KMS-11 (cell line): Measurements from ENCODE around the gene MZT1.
"Not testable (repeated sequence)": the region's sequence is repeated elsewhere in the genome, so short reads cannot be mapped to it uniquely, and the experiment has no call there.

Source experiments
- H2AFZ ChIP-seq: fragments of 200-600 bp; sonication (generic); 2 replicates; pipeline ENCODE4 v1.6.1; 2016; ENCODE audit warnings: antibody characterized with exemption, mixed run types, low read depth
- H3K27ac ChIP-seq: fragments of 200-600 bp; sonication (generic); 2 replicates; pipeline ENCODE4 v1.6.1; 2016; ENCODE audit warnings: mild to moderate bottlenecking, mixed run types
- H3K27me3 ChIP-seq: fragments of 200-600 bp; sonication (generic); 2 replicates; pipeline ENCODE4 v1.6.1; 2017; ENCODE audit warnings: mild to moderate bottlenecking, low read depth, mixed run types, moderate library complexity; ENCODE audit not compliant: insufficient read depth
- H3K36me3 ChIP-seq: fragments of 200-600 bp; sonication (generic); 2 replicates; pipeline ENCODE4 v1.6.1; 2017; ENCODE audit warnings: mild to moderate bottlenecking, mixed run types; ENCODE audit not compliant: insufficient read depth
- H3K4me1 ChIP-seq: fragments of 200-600 bp; sonication (generic); 2 replicates; pipeline ENCODE4 v1.6.1; 2016; ENCODE audit warnings: mild to moderate bottlenecking, low read depth, mixed run types; ENCODE audit not compliant: poor library complexity, severe bottlenecking
- H3K4me2 ChIP-seq: fragments of 200-600 bp; sonication (generic); 2 replicates; pipeline ENCODE4 v1.7.0; 2016; ENCODE audit warnings: mild to moderate bottlenecking, mixed run types
- H3K4me3 ChIP-seq: fragments of 200-600 bp; sonication (generic); IDR thresholded peaks from 2 replicates; pipeline ENCODE4 v1.6.1; 2017; ENCODE audit warnings: low read depth, low read length, mixed read lengths; ENCODE audit not compliant: insufficient read depth
- H3K79me2 ChIP-seq: fragments of 200-600 bp; sonication (generic); 2 replicates; pipeline ENCODE4 v1.6.1; 2016; ENCODE audit warnings: low read depth, mixed run types; ENCODE audit not compliant: insufficient read depth
- H3K9ac ChIP-seq: fragments of 200-600 bp; sonication (generic); 2 replicates; pipeline ENCODE4 v1.6.1; 2016; ENCODE audit warnings: mild to moderate bottlenecking, mixed run types
- H4K20me1 ChIP-seq: fragments of 200-600 bp; sonication (generic); 2 replicates; pipeline ENCODE4 v1.6.1; 2016; ENCODE audit warnings: mild to moderate bottlenecking, mixed run types; ENCODE audit not compliant: insufficient read depth
- CTCF ChIP-seq: fragments of 200-600 bp; sonication (generic); conservative IDR thresholded peaks from 2 replicates; pipeline ENCODE4 v1.6.1; 2017; ENCODE audit warnings: low read depth, mild to moderate bottlenecking, antibody characterized with exemption, low read length, moderate library complexity, mixed read lengths

MZT1 gene

GRCh38 chr13:72740015-72740414, 12.6 kb upstream of the MZT1 start:
- TF ChIP-seq CTCF, result no peak
- no peaks in the 10 kb centered on the region for H3K4me1 ChIP-seq
- H3K79me2 ChIP-seq, result no peaks in the 10 kb centered on the region
- no peak overlapping the region for H3K4me2 ChIP-seq
- no peak overlapping the region for H3K9ac ChIP-seq
- H3K27me3 ChIP-seq, result no peaks in the 10 kb centered on the region
- no peak overlapping the region for H3K27ac ChIP-seq
- H4K20me1 ChIP-seq, result no peaks in the 10 kb centered on the region
- H3K36me3 ChIP-seq, result no peaks in the 10 kb centered on the region
- H2AFZ ChIP-seq, result no peak overlapping the region
- no peak overlapping the region for H3K4me3 ChIP-seq

- H3K4me2 ChIP-seq, result no peak overlapping the region
- no peak overlapping the region for H3K4me3 ChIP-seq
- H3K79me2 ChIP-seq, result no peaks in the 10 kb centered on the region
- no peak overlapping the region for H3K9ac ChIP-seq
- H3K27me3 ChIP-seq, result no peaks in the 10 kb centered on the region
- no peaks in the 10 kb centered on the region for H3K36me3 ChIP-seq
- no peaks in the 10 kb centered on the region for H4K20me1 ChIP-seq
- no peak for TF ChIP-seq CTCF
- no peak overlapping the region for H2AFZ ChIP-seq
- H3K27ac ChIP-seq, result no peak overlapping the region
- H3K4me1 ChIP-seq, result no peaks in the 10 kb centered on the region
Measured at GRCh38 chr13:72737033-72737432, 9.6 kb upstream of the MZT1 start.

- no peaks in the 10 kb centered on the region for H4K20me1 ChIP-seq
- H3K79me2 ChIP-seq, result peaks cover 51% of the 10 kb centered on the region
Measured at GRCh38 chr13:72728290-72728605, 819 bp upstream of the MZT1 start.

GRCh38 chr13:72726726-72727416, 558 bp downstream of the MZT1 start:
- TF ChIP-seq CTCF, result no peak
- Histone ChIP-seq H3K27me3 (no peaks in the 10 kb centered on the region), H2AFZ (peak overlapping the region; percentile 69), H3K36me3 (no peaks in the 10 kb centered on the region), H3K4me2 (peak overlapping the region; percentile 68), H3K79me2 (peaks cover 64% of the 10 kb centered on the region), H4K20me1 (no peaks in the 10 kb centered on the region), H3K9ac (peak overlapping the region; percentile 51; the same call in 1 of the 2 replicates), H3K4me1 (peaks cover 20% of the 10 kb centered on the region), H3K4me3 (no peak overlapping the region), H3K27ac (peak overlapping the region; percentile 32)

More at GRCh38 chr13:72728290-72728605, 819 bp upstream of the MZT1 start:
- Histone ChIP-seq H3K27ac (peak overlapping the region; percentile 32; the same call in 1 of the 2 replicates), H3K4me1 (peaks cover 20% of the 10 kb centered on the region), H3K27me3 (no peaks in the 10 kb centered on the region), H3K36me3 (no peaks in the 10 kb centered on the region), H2AFZ (peak overlapping the region; percentile 61; the same call in 1 of the 2 replicates), H3K4me2 (peak overlapping the region; percentile 71), H3K4me3 (no peak overlapping the region), H3K9ac (peak overlapping the region; percentile 52; the same call in 1 of the 2 replicates)
- no peak for TF ChIP-seq CTCF

GRCh38 chr13:72726185-72726584, 1.2 kb downstream of the MZT1 start:
- peaks cover 20% of the 10 kb centered on the region for H3K4me1 ChIP-seq
- H3K27me3 ChIP-seq, H3K27ac ChIP-seq, H2AFZ ChIP-seq, H4K20me1 ChIP-seq, H3K36me3 ChIP-seq, H3K9ac ChIP-seq, H3K4me3 ChIP-seq: not testable (repeated sequence)
- peak overlapping the region; percentile 68 for H3K4me2 ChIP-seq
- H3K79me2 ChIP-seq, result peaks cover 65% of the 10 kb centered on the region
